Measurements from ENCODE around the gene PDE9A. TPM values are rescaled to one million over a fixed set of nuclear protein-coding genes. Genes with fewer than 3 reads are reported as not detected.

The PDE9A gene
- total and polyA plus RNA-seq, 2 of the 4 experiments (the other 2 are of a cell fraction), result 0.89 to 0.90 TPM

- Histone ChIP-seq H2BK120ac (ENCODE audit: low read depth, low read length) (no peak overlapping the region), H3K14ac (replicated peaks; ENCODE audit: low read depth, low read length) (no peak overlapping the region), H2AFZ (replicated peaks; ENCODE audit: low read length, poor library complexity) (no peak overlapping the region), H2BK15ac (ENCODE audit: low read depth, low read length) (no peak overlapping the region), H2BK5ac (ENCODE audit: low read depth, low read length, poor library complexity, severe bottlenecking) (no peak overlapping the region), H3K4me3 (ENCODE audit: insufficient read depth, low read depth, low read length) (no peak overlapping the region), H2BK20ac (ENCODE audit: low read depth, low read length) (no peak overlapping the region), H3K4me1 (ENCODE audit: control insufficient read depth, insufficient read depth, low read length) (peaks cover 2% of the 10 kb centered on the region; the same call in 1 of the 2 replicates), H3K18ac (ENCODE audit: low read depth, low read length) (no peak overlapping the region), H3K4me2 (ENCODE audit: low read depth, low read length) (no peak overlapping the region), H3K56ac (ENCODE audit: extremely low read depth, insufficient read depth, low read length) (no peak overlapping the region), H3K27ac (ENCODE audit: insufficient read depth, low read length) (no peak overlapping the region), H3K27me3 (ENCODE audit: control insufficient read depth, insufficient read depth, low read length) (peaks cover 4% of the 10 kb centered on the region; the same call in 1 of the 2 replicates), H4K8ac (ENCODE audit: low read depth in 2 of 2, low read length in 2 of 2) (no peak overlapping the region), H4K91ac (ENCODE audit: insufficient read depth, low read depth, low read length) (no peak overlapping the region), H2AK5ac (ENCODE audit: low read depth, low read length) (no peak overlapping the region), H3K79me1 (ENCODE audit: low read depth in 1 of 2, low read length in 2 of 2) (no peaks in the 10 kb centered on the region), H3K23ac (ENCODE audit: low read depth, low read length) (no peak overlapping the region), H3K36me3 (ENCODE audit: control insufficient read depth, insufficient read depth, low read length) (no peaks in the 10 kb centered on the region), H3K9me3 (ENCODE audit: control insufficient read depth, insufficient read depth, low read length) (no peaks in the 10 kb centered on the region), H3K4ac (ENCODE audit: low read depth, low read length) (no peak overlapping the region), H2AK9ac (replicated peaks; ENCODE audit: low read depth, low read length, poor library complexity) (no peak overlapping the region), H3K9ac (ENCODE audit: low read depth, low read length) (no peak overlapping the region), H4K20me1 (ENCODE audit: insufficient read depth, low read length) (no peaks in the 10 kb centered on the region; the same call in 1 of the 2 replicates), H4K5ac (ENCODE audit: low read depth, low read length) (no peak overlapping the region), H3K9me1 (ENCODE audit: insufficient read depth, low read length) (no peaks in the 10 kb centered on the region)
- no peak for TF ChIP-seq CEBPB (IDR thresholded peaks at IDR 0.05; ENCODE audit: low read depth, low read length)
- no peak for TF ChIP-seq RCOR1 (IDR thresholded peaks at IDR 0.05; ENCODE audit: insufficient replicate concordance, low read length)
- no peak for TF ChIP-seq CHD1 (IDR thresholded peaks at IDR 0.05; ENCODE audit: low read depth, low read length)
- TF ChIP-seq FOS (IDR thresholded peaks at IDR 0.05; ENCODE audit: low read depth, low read length), result no peak
- TF ChIP-seq MAZ (IDR thresholded peaks at IDR 0.05; ENCODE audit: borderline replicate concordance, low read depth, low read length), result no peak
- TF ChIP-seq BHLHE40 (IDR thresholded peaks at IDR 0.05; ENCODE audit: low read depth, low read length), result no peak
- no peak for TF ChIP-seq MXI1 (IDR thresholded peaks at IDR 0.05; ENCODE audit: borderline replicate concordance, low read depth, low read length)
- no peak for TF ChIP-seq ELK1 (IDR thresholded peaks at IDR 0.05; ENCODE audit: borderline replicate concordance, low read depth, low read length)
- no peak for TF ChIP-seq RFX5 (IDR thresholded peaks at IDR 0.05; ENCODE audit: low read depth, low read length)
- TF ChIP-seq SMC3 (IDR thresholded peaks at IDR 0.05; ENCODE audit: low read depth, low read length), result no peak
- no peak for TF ChIP-seq MAFK (IDR thresholded peaks at IDR 0.05; ENCODE audit: low read depth, low read length)
- TF ChIP-seq CTCF (conservative IDR thresholded peaks at IDR 0.05; ENCODE audit: low read depth, low read length), result no peak
- TF ChIP-seq USF2 (IDR thresholded peaks at IDR 0.05; ENCODE audit: low read depth, low read length), result no peak
- in situ Hi-C loops (cut with MboI; ENCODE audit: low sequenced_read_pairs) (no loop called here), intact Hi-C loops (cut with micrococcal nuclease) (no loop called here), dilution Hi-C loops (cut with HindIII; ENCODE audit: low sequenced_read_pairs, unreplicated experiment) (no loop called here)
- CTCF ChIA-PET, result no interaction called here
- ATAC-seq (ENCODE audit: low read depth) (no peak), DNase-seq (no peak)
- WGBS, 2 experiments (ENCODE audit: extremely low coverage in 2 of 2, insufficient read length in 1 of 2), result 68% methylated on average over 6 of the region's 13 CpGs; no CpG with 5 or more reads in 1 of the 2 experiments
- no TSS peak for BruUV-seq (replicated peaks)
- POLR2A ChIA-PET (ENCODE audit: unreplicated experiment), result no interaction called here
Measured at GRCh38 chr21:42669041-42669440, 15.6 kb downstream of the PDE9A start.
